Cardiac fibroblast (primary cell): ENCODE data around the gene AP4M1.
A peak's percentile ranks its signal among the peaks of the same experiment; 100 is the strongest.
"Not testable (repeated sequence)": the region's sequence is repeated elsewhere in the genome, so short reads cannot be mapped to it uniquely, and the experiment has no call there.

ENCODE experiments used
- DNase-seq, 2 donors: peaks; one replicate each; pipeline versions ENCODE4 v3.0.0 to v3.0.0-alpha.2; 2010; ENCODE audit warnings: low read depth in 2 of 2
- H3K4me3 ChIP-seq, 2 donors: replicated peaks in 1 of 2; 1 replicate in 1 of 2; 2 replicates in 1 of 2; pipeline ENCODE4 v1.5.1; 2011; ENCODE audit warnings: low read depth in 2 of 2, low read length in 2 of 2, mild to moderate bottlenecking in 2 of 2, moderate library complexity in 1 of 2
- CTCF ChIP-seq: IDR thresholded peaks from one replicate; pipeline ENCODE4 v1.5.1; 2011; ENCODE audit warnings: low read depth, mild to moderate bottlenecking, low read length, inconsistent platforms

AP4M1 gene

GRCh38 chr7:100124301-100125230 is 23.1 kb downstream of the AP4M1 start:
- no peak for DNase-seq
- TF ChIP-seq CTCF = no peak
- no peak overlapping the region for H3K4me3 ChIP-seq

GRCh38 chr7:100126239-100126930 is 24.9 kb downstream of the AP4M1 start:
- no peak for DNase-seq
- H3K4me3 ChIP-seq = peak overlapping the region; percentile 88 to 97
- TF ChIP-seq CTCF = no peak

- no peak for TF ChIP-seq CTCF
- DNase-seq = peak; percentile 95 to 97
- H3K4me3 ChIP-seq = peak within 1 kb of the TSS; percentile 88 to 97
Measured at GRCh38 chr7:100126931-100127865, 25.8 kb downstream of the AP4M1 start, which contains the start of gene MBLAC1. MBLAC1 (plus strand) TSS chr7:100126967; CDS start chr7:100127396, 429 bp downstream.

- H3K4me3 ChIP-seq = peak overlapping the region; percentile 88 to 97
- TF ChIP-seq CTCF = no peak
- DNase-seq = peak in 1 of 2 donors; percentile 15
Measured at GRCh38 chr7:100127866-100128636, 26.6 kb downstream of the AP4M1 start.

- no peak for TF ChIP-seq CTCF
- H3K4me3 ChIP-seq = no peak overlapping the region
- no peak for DNase-seq
Measured at GRCh38 chr7:100128637-100128963, 27.2 kb downstream of the AP4M1 start.

- not testable (repeated sequence) for H3K4me3 ChIP-seq
Measured at GRCh38 chr7:100130220-100130607, 28.8 kb downstream of the AP4M1 start.

More at GRCh38 chr7:100130220-100130607, 28.8 kb downstream of the AP4M1 start:
- DNase-seq = not testable (repeated sequence)
